ENCODE measurements around the gene POU2AF1. TPM values are rescaled to one million over a fixed set of nuclear protein-coding genes. Genes with fewer than 3 reads are reported as not detected.
A peak's percentile ranks its signal among the peaks of the same experiment; 100 is the strongest.

Gene POU2AF1
- total and polyA plus RNA-seq, 2 of the 13 experiments (the other 11 are each of a cell fraction or from before 2014, with no cell fraction given): 1.9 to 3.6 TPM

DNA sequence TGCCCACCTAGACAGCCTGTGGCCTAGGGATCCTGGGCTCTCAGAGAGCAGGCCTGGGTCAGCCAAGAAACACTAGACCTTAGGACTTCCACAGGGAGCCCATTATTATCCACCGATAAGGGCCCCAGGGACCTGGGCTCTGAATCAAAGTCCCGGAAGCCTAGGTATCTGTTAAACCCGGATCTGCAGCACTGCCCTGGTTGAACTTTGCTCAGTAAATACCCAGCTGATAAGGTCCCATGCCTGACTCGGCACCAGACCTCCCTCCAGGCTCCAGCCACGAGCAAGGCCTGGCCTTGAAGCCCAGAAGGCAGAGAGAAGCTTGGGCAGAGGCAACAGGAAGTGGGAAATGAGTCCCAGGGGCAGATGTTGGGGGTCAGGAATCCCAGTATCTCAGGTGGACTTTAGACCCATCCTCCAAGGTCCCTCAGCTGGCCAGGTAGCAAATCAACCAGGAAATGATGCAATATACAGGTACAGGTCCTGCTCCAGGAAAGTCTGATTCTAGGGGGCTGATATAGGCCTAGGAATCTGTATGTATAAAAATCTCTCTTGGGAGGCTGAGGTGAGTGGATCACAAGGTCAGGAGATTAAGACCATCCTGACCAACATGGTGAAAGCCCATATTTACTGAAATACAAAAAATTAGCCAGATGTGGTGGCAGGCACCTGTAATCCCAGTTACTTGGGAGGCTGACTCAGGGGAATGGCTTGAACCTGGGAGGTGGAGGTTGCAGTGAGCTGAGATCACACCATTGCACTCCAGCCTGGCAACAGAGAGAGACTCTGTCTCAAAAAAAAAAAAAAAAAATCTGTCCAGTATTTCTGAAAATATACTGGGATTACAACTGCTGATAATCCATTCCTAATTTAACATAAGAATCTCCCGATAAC, 18.7 kb downstream of the POU2AF1 start (continued):
- TF ChIP-seq, protein P1, sequence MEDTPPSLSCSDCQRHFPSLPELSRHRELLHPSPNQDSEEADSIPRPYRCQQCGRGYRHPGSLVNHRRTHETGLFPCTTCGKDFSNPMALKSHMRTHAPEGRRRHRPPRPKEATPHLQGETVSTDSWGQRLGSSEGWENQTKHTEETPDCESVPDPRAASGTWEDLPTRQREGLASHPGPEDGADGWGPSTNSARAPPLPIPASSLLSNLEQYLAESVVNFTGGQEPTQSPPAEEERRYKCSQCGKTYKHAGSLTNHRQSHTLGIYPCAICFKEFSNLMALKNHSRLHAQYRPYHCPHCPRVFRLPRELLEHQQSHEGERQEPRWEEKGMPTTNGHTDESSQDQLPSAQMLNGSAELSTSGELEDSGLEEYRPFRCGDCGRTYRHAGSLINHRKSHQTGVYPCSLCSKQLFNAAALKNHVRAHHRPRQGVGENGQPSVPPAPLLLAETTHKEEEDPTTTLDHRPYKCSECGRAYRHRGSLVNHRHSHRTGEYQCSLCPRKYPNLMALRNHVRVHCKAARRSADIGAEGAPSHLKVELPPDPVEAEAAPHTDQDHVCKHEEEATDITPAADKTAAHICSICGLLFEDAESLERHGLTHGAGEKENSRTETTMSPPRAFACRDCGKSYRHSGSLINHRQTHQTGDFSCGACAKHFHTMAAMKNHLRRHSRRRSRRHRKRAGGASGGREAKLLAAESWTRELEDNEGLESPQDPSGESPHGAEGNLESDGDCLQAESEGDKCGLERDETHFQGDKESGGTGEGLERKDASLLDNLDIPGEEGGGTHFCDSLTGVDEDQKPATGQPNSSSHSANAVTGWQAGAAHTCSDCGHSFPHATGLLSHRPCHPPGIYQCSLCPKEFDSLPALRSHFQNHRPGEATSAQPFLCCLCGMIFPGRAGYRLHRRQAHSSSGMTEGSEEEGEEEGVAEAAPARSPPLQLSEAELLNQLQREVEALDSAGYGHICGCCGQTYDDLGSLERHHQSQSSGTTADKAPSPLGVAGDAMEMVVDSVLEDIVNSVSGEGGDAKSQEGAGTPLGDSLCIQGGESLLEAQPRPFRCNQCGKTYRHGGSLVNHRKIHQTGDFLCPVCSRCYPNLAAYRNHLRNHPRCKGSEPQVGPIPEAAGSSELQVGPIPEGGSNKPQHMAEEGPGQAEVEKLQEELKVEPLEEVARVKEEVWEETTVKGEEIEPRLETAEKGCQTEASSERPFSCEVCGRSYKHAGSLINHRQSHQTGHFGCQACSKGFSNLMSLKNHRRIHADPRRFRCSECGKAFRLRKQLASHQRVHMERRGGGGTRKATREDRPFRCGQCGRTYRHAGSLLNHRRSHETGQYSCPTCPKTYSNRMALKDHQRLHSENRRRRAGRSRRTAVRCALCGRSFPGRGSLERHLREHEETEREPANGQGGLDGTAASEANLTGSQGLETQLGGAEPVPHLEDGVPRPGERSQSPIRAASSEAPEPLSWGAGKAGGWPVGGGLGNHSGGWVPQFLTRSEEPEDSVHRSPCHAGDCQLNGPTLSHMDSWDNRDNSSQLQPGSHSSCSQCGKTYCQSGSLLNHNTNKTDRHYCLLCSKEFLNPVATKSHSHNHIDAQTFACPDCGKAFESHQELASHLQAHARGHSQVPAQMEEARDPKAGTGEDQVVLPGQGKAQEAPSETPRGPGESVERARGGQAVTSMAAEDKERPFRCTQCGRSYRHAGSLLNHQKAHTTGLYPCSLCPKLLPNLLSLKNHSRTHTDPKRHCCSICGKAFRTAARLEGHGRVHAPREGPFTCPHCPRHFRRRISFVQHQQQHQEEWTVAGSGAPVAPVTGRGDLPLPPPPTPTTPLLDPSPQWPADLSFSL (CRISPR knock-in tag; IDR thresholded peaks at IDR 0.05): no peak
- peak; percentile 98 for TF ChIP-seq ZBTB7B (CRISPR knock-in tag; IDR thresholded peaks at IDR 0.05)
- TF ChIP-seq MEIS2 (CRISPR knock-in tag; IDR thresholded peaks at IDR 0.05): peak; percentile 91
- TF ChIP-seq YEATS4 (CRISPR knock-in tag; IDR thresholded peaks at IDR 0.05; ENCODE audit: borderline replicate concordance): peak; percentile 91
- no peak for TF ChIP-seq DNMT3B (CRISPR knock-in tag; conservative IDR thresholded peaks at IDR 0.05)
- 0 out of 2 replicates have a peak, but pooled peaks have one; percentile 3 for TF ChIP-seq SNAI1 (CRISPR knock-in tag; IDR thresholded peaks at IDR 0.05; ENCODE audit: borderline replicate concordance)
- TF ChIP-seq TCF12 (IDR thresholded peaks at IDR 0.05): no peak
- TF ChIP-seq TCF12 (CRISPR knock-in tag; IDR thresholded peaks at IDR 0.05): peak; percentile 99
- TF ChIP-seq ZNF441 (CRISPR knock-in tag; IDR thresholded peaks at IDR 0.05; ENCODE audit: borderline replicate concordance): peak; percentile 87
- peak; percentile 100 for TF ChIP-seq NCOA2 (CRISPR knock-in tag; IDR thresholded peaks at IDR 0.05)
- no peak for TF ChIP-seq KAT2B (IDR thresholded peaks at IDR 0.05; ENCODE audit: borderline replicate concordance, low read depth, low read length)
- peak; percentile 15; the same call in 1 of the 2 replicates for TF ChIP-seq ATF1 (CRISPR knock-in tag; IDR thresholded peaks at IDR 0.05)
- no peak for TF ChIP-seq ZSCAN12 (CRISPR knock-in tag; IDR thresholded peaks at IDR 0.05)
- TF ChIP-seq AKNA (CRISPR knock-in tag; IDR thresholded peaks at IDR 0.05; ENCODE audit: borderline replicate concordance): peak; percentile 22; the same call in 1 of the 2 replicates
- 0 out of 2 replicates have a peak, but pooled peaks have one; percentile 50 for TF ChIP-seq ZNF383 (CRISPR knock-in tag; IDR thresholded peaks at IDR 0.05; ENCODE audit: borderline replicate concordance)
